ENCODE data around the gene THAP10. TPM values are rescaled to one million over a fixed set of nuclear protein-coding genes. Genes with fewer than 3 reads are reported as not detected.

THAP10 gene
- polyA plus RNA-seq, 3 donors: 0.12 to 0.30 (median 0.15) TPM

- Histone ChIP-seq H4K20me1 (ENCODE audit: insufficient read depth, low read length) (no peaks in the 10 kb centered on the region), H3K4me3 (replicated peaks in 1 of 3; ENCODE audit: low read depth in 2 of 3, low read length in 3 of 3) (no peak overlapping the region), H3K36me3 (replicated peaks in 1 of 2; ENCODE audit: control insufficient read depth in 1 of 2, insufficient read depth in 2 of 2, low read length in 2 of 2) (no peaks in the 10 kb centered on the region), H3K9me3 (replicated peaks in 1 of 2; ENCODE audit: control insufficient read depth in 1 of 2, insufficient read depth in 1 of 2, low read length in 2 of 2) (peaks cover 12 to 20% of the 10 kb centered on the region in 2 donors), H3K9ac (ENCODE audit: insufficient read depth, low read length, poor library complexity, severe bottlenecking) (no peak overlapping the region), H2AFZ (ENCODE audit: insufficient read depth, low read depth, low read length, poor library complexity, severe bottlenecking) (no peak overlapping the region), H3K27me3 (ENCODE audit: control insufficient read depth in 2 of 2, insufficient read depth in 2 of 2, low read length in 2 of 2) (no peaks in the 10 kb centered on the region), H3K27ac (ENCODE audit: low read depth in 1 of 2, low read length in 2 of 2) (no peak overlapping the region), H3K4me1 (ENCODE audit: control insufficient read depth in 1 of 2, insufficient read depth in 2 of 2, low read length in 2 of 2) (no peaks in the 10 kb centered on the region), H3K79me2 (ENCODE audit: insufficient read depth, low read length) (no peaks in the 10 kb centered on the region), H3K4me2 (replicated peaks; ENCODE audit: extremely low read depth, low read length, poor library complexity, severe bottlenecking) (no peak overlapping the region)
- no peaks in the 10 kb centered on the region for H3K36me3 Mint-ChIP-seq
- H3K27ac Mint-ChIP-seq: no peak overlapping the region
- H3K4me3 Mint-ChIP-seq: no peak overlapping the region
- no peaks in the 10 kb centered on the region for H3K27me3 Mint-ChIP-seq (ENCODE audit: low read depth in 3 of 3)
- no peak for DNase-seq
- H3K9me3 Mint-ChIP-seq: peaks cover 12 to 26% (median 20%) of the 10 kb centered on the region in 7 donors
- intact Hi-C loops (cut with micrococcal nuclease): no loop called here
- no peaks in the 10 kb centered on the region for H3K4me1 Mint-ChIP-seq
- WGBS (ENCODE audit: insufficient coverage): 89% methylated on average over 1 of the region's 1 CpG
- TF ChIP-seq CTCF (IDR thresholded peaks at IDR 0.05): no peak
Observed at GRCh38 chr15:70910958-70911357, 18.7 kb upstream of the THAP10 start.

GRCh38 chr15:70907784-70908471 lies 15.7 kb upstream of the THAP10 start:
- Histone ChIP-seq H3K4me1 (ENCODE audit: control insufficient read depth in 1 of 2, insufficient read depth in 2 of 2, low read length in 2 of 2) (no peaks in the 10 kb centered on the region), H3K36me3 (replicated peaks in 1 of 2; ENCODE audit: control insufficient read depth in 1 of 2, insufficient read depth in 2 of 2, low read length in 2 of 2) (no peaks in the 10 kb centered on the region), H3K27me3 (ENCODE audit: control insufficient read depth in 2 of 2, insufficient read depth in 2 of 2, low read length in 2 of 2) (no peaks in the 10 kb centered on the region), H3K4me3 (replicated peaks in 1 of 3; ENCODE audit: low read depth in 2 of 3, low read length in 3 of 3) (no peak overlapping the region), H3K9ac (ENCODE audit: insufficient read depth, low read length, poor library complexity, severe bottlenecking) (no peak overlapping the region), H3K27ac (ENCODE audit: low read depth in 1 of 2, low read length in 2 of 2) (no peak overlapping the region), H3K79me2 (ENCODE audit: insufficient read depth, low read length) (no peaks in the 10 kb centered on the region), H4K20me1 (ENCODE audit: insufficient read depth, low read length) (no peaks in the 10 kb centered on the region), H3K4me2 (replicated peaks; ENCODE audit: extremely low read depth, low read length, poor library complexity, severe bottlenecking) (no peak overlapping the region), H2AFZ (ENCODE audit: insufficient read depth, low read depth, low read length, poor library complexity, severe bottlenecking) (no peak overlapping the region), H3K9me3 (replicated peaks in 1 of 2; ENCODE audit: control insufficient read depth in 1 of 2, insufficient read depth in 1 of 2, low read length in 2 of 2) (peaks cover 12 to 20% of the 10 kb centered on the region in 2 donors)
- peaks cover 0 to 1% (median 0%) of the 10 kb centered on the region in 3 donors for H3K27me3 Mint-ChIP-seq (ENCODE audit: low read depth in 3 of 3)
- no peaks in the 10 kb centered on the region for H3K36me3 Mint-ChIP-seq
- H3K4me1 Mint-ChIP-seq: no peaks in the 10 kb centered on the region
- H3K27ac Mint-ChIP-seq: no peak overlapping the region
- peaks cover 12 to 28% (median 20%) of the 10 kb centered on the region in 7 donors for H3K9me3 Mint-ChIP-seq
- DNase-seq: no peak
- WGBS (ENCODE audit: insufficient coverage): 100% methylated on average over 1 of the region's 5 CpGs
- intact Hi-C loops (cut with micrococcal nuclease): no loop called here
- no peak overlapping the region for H3K4me3 Mint-ChIP-seq
- TF ChIP-seq CTCF (IDR thresholded peaks at IDR 0.05): peak; percentile 55
